ENCODE measurements around the gene TCTN2. TPM values are rescaled to one million over a fixed set of nuclear protein-coding genes. Genes with fewer than 3 reads are reported as not detected.

Gene TCTN2
- total RNA-seq, 1 donor from 2014 or later: 2.7 TPM

DNA sequence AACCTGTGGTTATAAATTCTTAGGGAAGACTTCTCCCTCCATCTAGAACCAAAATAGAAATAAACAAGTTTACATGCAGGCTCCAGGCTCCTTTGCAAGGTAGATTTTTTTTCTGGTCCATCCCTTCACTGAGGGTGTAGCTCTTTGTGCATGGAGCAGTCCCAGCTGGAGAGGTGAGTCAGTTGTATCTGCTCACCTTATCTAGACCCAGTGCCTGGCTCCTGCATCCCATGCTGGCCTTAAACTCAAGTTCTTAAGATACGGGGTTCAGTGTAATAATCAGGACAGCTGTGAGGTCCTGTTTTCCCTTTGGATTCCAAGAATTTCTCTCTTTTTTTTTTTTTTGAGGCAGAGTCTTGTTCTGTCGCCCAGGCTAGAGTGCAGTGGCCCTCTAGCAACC is 56.0 kb downstream of the TCTN2 start:
- TF ChIP-seq, protein P1, sequence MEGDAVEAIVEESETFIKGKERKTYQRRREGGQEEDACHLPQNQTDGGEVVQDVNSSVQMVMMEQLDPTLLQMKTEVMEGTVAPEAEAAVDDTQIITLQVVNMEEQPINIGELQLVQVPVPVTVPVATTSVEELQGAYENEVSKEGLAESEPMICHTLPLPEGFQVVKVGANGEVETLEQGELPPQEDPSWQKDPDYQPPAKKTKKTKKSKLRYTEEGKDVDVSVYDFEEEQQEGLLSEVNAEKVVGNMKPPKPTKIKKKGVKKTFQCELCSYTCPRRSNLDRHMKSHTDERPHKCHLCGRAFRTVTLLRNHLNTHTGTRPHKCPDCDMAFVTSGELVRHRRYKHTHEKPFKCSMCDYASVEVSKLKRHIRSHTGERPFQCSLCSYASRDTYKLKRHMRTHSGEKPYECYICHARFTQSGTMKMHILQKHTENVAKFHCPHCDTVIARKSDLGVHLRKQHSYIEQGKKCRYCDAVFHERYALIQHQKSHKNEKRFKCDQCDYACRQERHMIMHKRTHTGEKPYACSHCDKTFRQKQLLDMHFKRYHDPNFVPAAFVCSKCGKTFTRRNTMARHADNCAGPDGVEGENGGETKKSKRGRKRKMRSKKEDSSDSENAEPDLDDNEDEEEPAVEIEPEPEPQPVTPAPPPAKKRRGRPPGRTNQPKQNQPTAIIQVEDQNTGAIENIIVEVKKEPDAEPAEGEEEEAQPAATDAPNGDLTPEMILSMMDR (IDR thresholded peaks at IDR 0.05): no peak
- no peak overlapping the region for H3K27ac ChIP-seq
- no peak for DNase-seq (ENCODE audit: low spot score in 2 of 2)
- H3K9me3 ChIP-seq: no peaks in the 10 kb centered on the region
- no peaks in the 10 kb centered on the region for H3K4me1 ChIP-seq
- H3K4me3 ChIP-seq: no peak overlapping the region
- no peaks in the 10 kb centered on the region for H3K27me3 ChIP-seq
- H3K36me3 ChIP-seq: peaks cover 25 to 45% of the 10 kb centered on the region in 2 donors
- intact Hi-C loops (cut with DNase I): no loop called here

DNA sequence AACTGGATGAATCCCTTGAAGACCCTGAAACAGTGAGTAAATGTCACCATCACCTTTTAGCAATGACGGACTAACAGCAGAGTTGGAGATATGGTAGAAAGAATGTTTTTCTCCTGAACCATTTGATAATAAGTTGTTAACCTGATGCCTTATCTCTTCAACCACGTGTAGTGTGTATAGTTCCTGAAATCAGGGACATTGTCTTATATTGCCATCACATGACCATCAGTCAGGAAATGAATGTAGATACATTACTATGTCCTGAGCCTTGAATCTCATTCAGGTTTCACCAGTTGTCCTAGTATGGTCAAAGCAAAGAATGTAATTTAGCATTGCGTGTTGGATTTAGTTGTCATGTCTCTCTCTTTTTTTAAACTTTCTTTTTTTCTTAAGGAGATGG is 57.0 kb downstream of the TCTN2 start:
- no peak for DNase-seq (ENCODE audit: low spot score in 2 of 2)
- intact Hi-C loops (cut with DNase I): no loop called here
- Histone ChIP-seq H3K4me3 (no peak overlapping the region), H3K27me3 (no peaks in the 10 kb centered on the region), H3K27ac (no peak overlapping the region), H3K36me3 (peaks cover 30 to 45% of the 10 kb centered on the region in 2 donors), H3K9me3 (no peaks in the 10 kb centered on the region), H3K4me1 (no peaks in the 10 kb centered on the region)
- TF ChIP-seq, protein P1 (IDR thresholded peaks at IDR 0.05): no peak

DNA sequence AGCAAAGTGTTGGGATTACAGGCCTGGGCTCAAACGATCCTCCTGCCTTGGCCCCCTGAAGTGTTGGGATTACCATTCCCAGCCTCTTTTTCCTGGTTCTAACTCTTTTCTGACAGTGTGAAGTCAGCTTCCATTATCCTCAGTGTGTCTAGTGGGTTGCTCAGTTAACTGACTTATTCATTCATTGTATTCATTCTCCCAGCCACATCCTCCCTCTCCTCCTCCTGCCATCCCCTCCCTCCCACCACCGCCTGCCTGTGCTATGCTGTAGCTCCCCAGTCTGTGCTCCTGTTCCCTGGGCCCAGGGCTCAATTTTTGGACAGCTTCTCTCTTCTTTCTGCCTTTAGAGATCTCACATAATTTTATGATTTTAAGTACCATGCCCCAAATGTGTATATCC is 60.7 kb downstream of the TCTN2 start:
- no peak overlapping the region for H3K27ac ChIP-seq
- intact Hi-C loops (cut with DNase I): no loop called here
- DNase-seq (ENCODE audit: low spot score in 2 of 2): no peak
- peaks cover 41 to 65% of the 10 kb centered on the region in 2 donors for H3K36me3 ChIP-seq
- H3K4me3 ChIP-seq: no peak overlapping the region
- H3K9me3 ChIP-seq: no peaks in the 10 kb centered on the region
- H3K27me3 ChIP-seq: no peaks in the 10 kb centered on the region
- no peaks in the 10 kb centered on the region for H3K4me1 ChIP-seq
- TF ChIP-seq, protein P1 (IDR thresholded peaks at IDR 0.05): no peak

DNA sequence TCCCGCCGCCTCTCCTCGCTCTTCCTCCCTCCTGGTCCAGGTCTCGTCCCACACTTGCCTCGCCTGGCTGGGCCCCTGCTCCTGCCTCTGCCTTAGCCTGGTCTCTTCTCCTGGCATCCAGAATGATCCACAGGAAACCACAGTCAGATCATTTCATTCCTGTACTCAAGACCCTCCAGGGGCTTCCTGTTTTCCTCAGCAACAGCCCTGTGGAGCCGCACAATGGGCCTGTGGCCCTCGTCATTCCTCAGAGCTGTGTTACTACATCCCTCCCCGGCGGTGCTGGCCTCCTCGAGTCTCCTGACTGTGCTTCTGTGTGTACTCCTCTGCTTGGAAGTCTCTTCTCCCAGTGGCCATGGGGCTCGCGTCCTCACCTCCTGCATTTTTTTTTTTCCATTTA is 61.3 kb downstream of the TCTN2 start:
- intact Hi-C loops (cut with DNase I): no loop called here
- no peak overlapping the region for H3K27ac ChIP-seq
- H3K4me3 ChIP-seq: no peak overlapping the region
- no peaks in the 10 kb centered on the region for H3K4me1 ChIP-seq
- DNase-seq (ENCODE audit: low spot score in 2 of 2): no peak
- H3K27me3 ChIP-seq: no peaks in the 10 kb centered on the region
- peaks cover 47 to 72% of the 10 kb centered on the region in 2 donors for H3K36me3 ChIP-seq
- no peaks in the 10 kb centered on the region for H3K9me3 ChIP-seq
- TF ChIP-seq, protein P1 (IDR thresholded peaks at IDR 0.05): no peak

DNA sequence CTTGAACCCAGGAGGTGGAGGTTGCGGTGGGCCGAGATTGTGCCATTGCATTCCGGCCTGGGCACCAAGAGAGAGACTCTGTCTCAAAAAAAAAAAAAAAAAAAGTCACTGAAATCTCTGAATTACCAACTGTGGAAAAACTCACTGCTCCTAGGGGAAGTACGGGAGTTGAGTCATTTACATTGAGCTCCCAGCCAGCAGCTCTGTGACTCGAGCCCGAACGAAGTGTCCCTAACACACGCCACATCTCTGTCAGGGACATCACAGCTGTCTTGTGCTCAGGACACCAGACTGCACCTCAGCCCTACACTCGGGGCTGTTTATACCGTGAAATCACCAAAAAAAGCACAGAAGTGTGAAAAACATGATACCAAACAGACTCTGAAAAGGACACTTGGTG is 62.3 kb downstream of the TCTN2 start:
- TF ChIP-seq, protein P1 (IDR thresholded peaks at IDR 0.05): no peak
- peaks cover 44 to 69% of the 10 kb centered on the region in 2 donors for H3K36me3 ChIP-seq
- no peaks in the 10 kb centered on the region for H3K4me1 ChIP-seq
- H3K9me3 ChIP-seq: no peaks in the 10 kb centered on the region
- no peak overlapping the region for H3K4me3 ChIP-seq
- no peak overlapping the region for H3K27ac ChIP-seq
- DNase-seq (ENCODE audit: low spot score in 2 of 2): no peak
- H3K27me3 ChIP-seq: no peaks in the 10 kb centered on the region
- intact Hi-C loops (cut with DNase I): no loop called here

DNA sequence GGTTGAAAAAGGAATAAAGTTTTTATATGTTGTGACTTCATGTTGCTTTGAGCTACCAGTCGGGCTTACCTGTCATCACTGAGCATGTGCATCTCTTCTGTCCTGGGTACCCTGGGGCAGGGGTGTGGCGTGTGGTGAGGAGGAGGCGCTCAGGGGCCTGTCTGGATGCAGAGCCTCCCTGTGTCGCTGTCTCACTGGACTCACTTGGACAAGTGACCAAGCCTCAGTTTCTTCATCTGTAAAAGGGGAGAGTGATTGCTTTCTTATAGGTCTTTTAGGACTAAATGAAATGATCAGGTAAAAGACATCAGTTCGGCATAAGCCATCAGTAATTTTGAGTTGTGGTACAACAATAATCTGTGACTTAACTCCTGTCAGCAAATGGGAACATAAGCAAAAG is 63.4 kb downstream of the TCTN2 start:
- intact Hi-C loops (cut with DNase I): no loop called here

More for the DNA sequence above, 63.4 kb downstream of the TCTN2 start:
- Histone ChIP-seq H3K27me3 (no peaks in the 10 kb centered on the region), H3K27ac (no peak overlapping the region), H3K9me3 (no peaks in the 10 kb centered on the region), H3K4me1 (no peaks in the 10 kb centered on the region), H3K36me3 (peaks cover 53 to 71% of the 10 kb centered on the region in 2 donors), H3K4me3 (no peak overlapping the region)
- DNase-seq (ENCODE audit: low spot score in 2 of 2): no peak
- TF ChIP-seq, protein P1 (IDR thresholded peaks at IDR 0.05): no peak
